Thymus (tissue), 14 donors: ENCODE measurements around the gene KRT73. TPM values are rescaled to one million over a fixed set of nuclear protein-coding genes. Genes with fewer than 3 reads are reported as not detected.

Source experiments
- DNase-seq, 9 donors: peaks; one replicate each; pipeline ENCODE4 v3.0.0-alpha.2; 2013; ENCODE audit warnings: low spot score in 9 of 9, low read depth in 6 of 9, missing footprints in 1 of 9
- H3K27ac ChIP-seq, 2 donors: one replicate each; pipeline ENCODE4 v1.5.1; 2013; ENCODE audit warnings: control low read depth in 1 of 2, low read depth in 1 of 2, low read length in 1 of 2, mild to moderate bottlenecking in 1 of 2, moderate library complexity in 1 of 2
- H3K27me3 ChIP-seq, 2 donors: one replicate each; pipeline ENCODE4 v1.5.1; 2013; ENCODE audit warnings: low read length in 1 of 2; ENCODE audit not compliant: control insufficient read depth in 2 of 2, insufficient read depth in 1 of 2
- H3K36me3 ChIP-seq, 2 donors: one replicate each; pipeline ENCODE4 v1.5.1; 2013; ENCODE audit warnings: low read length in 1 of 2, mild to moderate bottlenecking in 1 of 2, moderate library complexity in 1 of 2; ENCODE audit not compliant: control insufficient read depth in 2 of 2, insufficient read depth in 2 of 2
- H3K4me1 ChIP-seq, 2 donors: one replicate each; pipeline ENCODE4 v1.5.1; 2013; ENCODE audit warnings: low read length in 2 of 2; ENCODE audit not compliant: control insufficient read depth in 2 of 2, insufficient read depth in 2 of 2
- H3K4me3 ChIP-seq, 2 donors: one replicate each; pipeline ENCODE4 v1.5.1; 2013; ENCODE audit warnings: low read length in 2 of 2, control low read depth in 1 of 2, mild to moderate bottlenecking in 1 of 2
- H3K9me3 ChIP-seq, 2 donors: one replicate each; pipeline ENCODE4 v1.5.1; 2013; ENCODE audit warnings: low read length in 1 of 2, mild to moderate bottlenecking in 1 of 2; ENCODE audit not compliant: control insufficient read depth in 2 of 2, insufficient read depth in 1 of 2
- WGBS: extraction: QIAGEN DNeasy Blood & Tissue Kit; methylation state at CpG from one replicate; pipeline ENCODE4 v1.1.7; 2013; 5-methylcytosine and 5-hydroxymethylcytosine counted together
- long read RNA-seq, 10 donors: transcript quantifications; one replicate each; lab custom pipeline, GENCODE V29; 2026
- polyA plus RNA-seq: library from polyadenylated mRNA; stranded (reverse); fragments of 200-250 nt; gene quantifications from one replicate; pipeline ENCODE4 v1.2.3, GENCODE V29; 2013
- total RNA-seq: library from RNA; stranded (reverse); fragments of 120-200 nt; gene quantifications from one replicate; pipeline ENCODE4 v1.2.4, GENCODE V29; 2013
- donor health status: healthy.

Gene KRT73
- 0.28 TPM for total RNA-seq
- 1.9 TPM for polyA plus RNA-seq
- long read RNA-seq, donor 1 = 0 reads
- long read RNA-seq, donor 2 = 0 reads
- long read RNA-seq, donor 3 = 0 reads
- long read RNA-seq, donor 4 = 0 reads
- long read RNA-seq, donor 5 = 0 reads
- long read RNA-seq, donor 6 = 0 reads
- long read RNA-seq, donor 7 = 0 reads
- long read RNA-seq, donor 8 = 0 reads
- long read RNA-seq, donor 9 = 0 reads
- long read RNA-seq, donor 10, partial matches to known transcripts = 0 of 1 reads
- long read RNA-seq, donor 10, other reads (novel, unspliced or antisense) = 0 of 1 reads

- 97% methylated on average over 14 of the region's 14 CpGs for WGBS
- no peaks in the 10 kb centered on the region for H3K27me3 ChIP-seq
- no peaks in the 10 kb centered on the region for H3K36me3 ChIP-seq
- DNase-seq = no peak
- H3K27ac ChIP-seq = no peak within 1 kb of the TSS
- H3K4me1 ChIP-seq = peaks cover 12 to 30% of the 10 kb centered on the region in 2 donors
- no peak within 1 kb of the TSS for H3K4me3 ChIP-seq
- no peaks in the 10 kb centered on the region for H3K9me3 ChIP-seq
These were observed at the start of gene KRT73 for GRCh38 chr12:52618216-52618615. Gene KRT73, minus strand, starts transcription at chr12:52618559. Its CDS starts 35 bp downstream, at chr12:52618524.

- WGBS = 88% methylated on average over 7 of the region's 7 CpGs
- Histone ChIP-seq H3K9me3 (no peaks in the 10 kb centered on the region), H3K36me3 (no peaks in the 10 kb centered on the region), H3K27ac (no peak overlapping the region), H3K4me1 (no peaks in the 10 kb centered on the region), H3K27me3 (peaks cover 0 to 2% of the 10 kb centered on the region in 2 donors), H3K4me3 (no peak overlapping the region)
- DNase-seq = no peak
These were observed 49.6 kb upstream of the KRT73 start for GRCh38 chr12:52667931-52668330.

GRCh38 chr12:52667509-52667908 is 49.1 kb upstream of the KRT73 start:
- no peak overlapping the region for H3K27ac ChIP-seq
- H3K27me3 ChIP-seq = peaks cover 0 to under 1% of the 10 kb centered on the region in 2 donors
- peaks cover 0 to under 1% of the 10 kb centered on the region in 2 donors for H3K4me1 ChIP-seq
- no peak overlapping the region for H3K4me3 ChIP-seq
- DNase-seq = no peak
- no peaks in the 10 kb centered on the region for H3K36me3 ChIP-seq
- WGBS = 86% methylated on average over 9 of the region's 9 CpGs
- no peaks in the 10 kb centered on the region for H3K9me3 ChIP-seq

- Histone ChIP-seq H3K4me1 (peaks cover 0 to 7% of the 10 kb centered on the region in 2 donors), H3K27ac (no peak overlapping the region), H3K27me3 (no peaks in the 10 kb centered on the region), H3K4me3 (no peak overlapping the region), H3K36me3 (no peaks in the 10 kb centered on the region), H3K9me3 (no peaks in the 10 kb centered on the region)
- WGBS = 94% methylated on average over 3 of the region's 3 CpGs
- no peak for DNase-seq
These were observed 48.1 kb upstream of the KRT73 start for GRCh38 chr12:52666471-52666870.

- Histone ChIP-seq H3K27ac (no peak overlapping the region), H3K9me3 (no peaks in the 10 kb centered on the region), H3K36me3 (no peaks in the 10 kb centered on the region), H3K4me1 (peaks cover 0 to 7% of the 10 kb centered on the region in 2 donors), H3K4me3 (no peak overlapping the region), H3K27me3 (no peaks in the 10 kb centered on the region)
- no peak for DNase-seq
These were observed 45.1 kb upstream of the KRT73 start for GRCh38 chr12:52663420-52663819.

- Histone ChIP-seq H3K9me3 (no peaks in the 10 kb centered on the region), H3K27ac (no peak overlapping the region), H3K27me3 (no peaks in the 10 kb centered on the region), H3K36me3 (no peaks in the 10 kb centered on the region), H3K4me3 (no peak overlapping the region), H3K4me1 (peaks cover 0 to 7% of the 10 kb centered on the region in 2 donors)
- DNase-seq = no peak
These were observed 44.5 kb upstream of the KRT73 start for GRCh38 chr12:52662918-52663229.

GRCh38 chr12:52662093-52662917 is 43.9 kb upstream of the KRT73 start:
- Histone ChIP-seq H3K4me3 (no peak overlapping the region), H3K9me3 (no peaks in the 10 kb centered on the region), H3K36me3 (no peaks in the 10 kb centered on the region), H3K4me1 (peaks cover 0 to 7% of the 10 kb centered on the region in 2 donors), H3K27ac (no peak overlapping the region), H3K27me3 (no peaks in the 10 kb centered on the region)
- no peak for DNase-seq
- 77% methylated on average over 10 of the region's 10 CpGs for WGBS

GRCh38 chr12:52661668-52662067 is 43.3 kb upstream of the KRT73 start:
- 95% methylated on average over 3 of the region's 3 CpGs for WGBS
- Histone ChIP-seq H3K27ac (no peak overlapping the region), H3K9me3 (no peaks in the 10 kb centered on the region), H3K36me3 (no peaks in the 10 kb centered on the region), H3K4me1 (peaks cover 0 to 7% of the 10 kb centered on the region in 2 donors), H3K27me3 (no peaks in the 10 kb centered on the region), H3K4me3 (no peak overlapping the region)
- DNase-seq = no peak

GRCh38 chr12:52660934-52661499 is 42.7 kb upstream of the KRT73 start:
- no peaks in the 10 kb centered on the region for H3K36me3 ChIP-seq
- no peak for DNase-seq
- H3K4me3 ChIP-seq = no peak overlapping the region
- WGBS = 93% methylated on average over 3 of the region's 3 CpGs
- H3K9me3 ChIP-seq = no peaks in the 10 kb centered on the region
- no peaks in the 10 kb centered on the region for H3K27me3 ChIP-seq
- peaks cover 0 to 7% of the 10 kb centered on the region in 2 donors for H3K4me1 ChIP-seq
- H3K27ac ChIP-seq = no peak overlapping the region
